HCT116 (cell line): Measurements from ENCODE around the gene RARB. TPM values are rescaled to one million over a fixed set of nuclear protein-coding genes. Genes with fewer than 3 reads are reported as not detected.

Experiments
- ATAC-seq: fragments of 200-7000 bp; cut with Tn5 transposase; 2 replicates; pipeline ENCODE4 v1.9.1; 2020; ENCODE audit warnings: mild to moderate bottlenecking, moderate library complexity
- BruUV-seq: library from RNA; stranded (reverse); fragments of 400-500 nt; replicated peaks from 2 replicates; lab custom pipeline; 2021; lab: Mats Ljungman, UMichigan
- CTCF ChIA-PET: fragments of 300-600 bp; sonication (Branson Sonifier 250); formaldehyde crosslinking; loops from one replicate; lab custom pipeline; 2021; ENCODE audit warnings: antibody characterized with exemption; lab: Charles Lee
- POLR2A ChIA-PET: fragments of 300-600, 350-600 bp; sonication (Branson Sonifier 250); formaldehyde crosslinking; loops from one replicate; lab custom pipeline; 2021; ENCODE audit warnings: antibody characterized with exemption; lab: Charles Lee
- RAD21 ChIA-PET, 2 experiments: fragments of 300-600 bp; sonication (Branson Sonifier 250); formaldehyde crosslinking; loops; one replicate each; lab custom pipeline; 2023; ENCODE audit warnings: low total read pairs in 2 of 2; ENCODE audit not compliant: uncharacterized antibody in 2 of 2, unreplicated experiment in 2 of 2, low non-redundant PET in 1 of 2; lab: Charles Lee
- DNase-seq: peaks from one replicate; pipeline ENCODE4 v3.0.0-alpha.2; 2010; ENCODE audit warnings: low read depth, low spot score
- H2AFZ ChIP-seq: fragments of 200-600 bp; shearing (Covaris generic), sonication (generic); 2 replicates; pipeline ENCODE4 v1.6.1; 2017; ENCODE audit warnings: low read depth, mixed run types, mixed read lengths, antibody characterized with exemption, low read length; ENCODE audit not compliant: poor library complexity, severe bottlenecking
- H3K27ac ChIP-seq: 2 replicates; pipeline ENCODE4 v1.5.1; 2012; ENCODE audit warnings: low read depth, low read length
- H3K27me3 ChIP-seq: fragments of 200-600 bp; sonication (generic); 2 replicates; pipeline ENCODE4 v1.6.1; 2016; ENCODE audit warnings: mixed run types, low read length, mixed read lengths; ENCODE audit not compliant: insufficient read depth
- H3K36me3 ChIP-seq, 2 experiments: fragments of 200-500 bp in 1 of 2; fragments of 200-600 bp in 1 of 2; sonication (Bioruptor generic) in 1 of 2; sonication (generic) in 1 of 2; 2 replicates each; pipeline versions ENCODE4 v1.5.1 to v1.6.1; 2014 to 2016; ENCODE audit warnings: low read length in 2 of 2, inconsistent platforms in 1 of 2, mixed read lengths in 1 of 2, mixed run types in 1 of 2; ENCODE audit not compliant: insufficient read depth in 2 of 2, control insufficient read depth in 1 of 2
- H3K4me1 ChIP-seq, 2 experiments: fragments of 200-600 bp in 1 of 2; sonication (generic) in 1 of 2; 2 replicates each; pipeline versions ENCODE4 v1.5.1 to v1.6.1; 2012 to 2017; ENCODE audit warnings: low read length in 2 of 2, inconsistent platforms in 1 of 2, mild to moderate bottlenecking in 1 of 2, mixed read lengths in 1 of 2, mixed run types in 1 of 2, moderate library complexity in 1 of 2; ENCODE audit not compliant: insufficient read depth in 2 of 2, control insufficient read depth in 1 of 2
- H3K4me2 ChIP-seq: fragments of 200-600 bp; sonication (generic); 2 replicates; pipeline ENCODE4 v1.6.1; 2017; ENCODE audit warnings: mixed run types, low read length, mixed read lengths
- H3K4me3 ChIP-seq, 2 experiments: fragments of 200-600 bp in 1 of 2; sonication (generic) in 1 of 2; replicated peaks in 1 of 2; 2 replicates each; pipeline ENCODE4 v1.5.1; 2011 to 2016; ENCODE audit warnings: low read length in 2 of 2, control low read depth in 1 of 2, low read depth in 1 of 2, mild to moderate bottlenecking in 1 of 2, mixed read lengths in 1 of 2, mixed run types in 1 of 2
- H3K79me2 ChIP-seq: fragments of 200-600 bp; sonication (generic); 2 replicates; pipeline ENCODE4 v1.6.1; 2017; ENCODE audit warnings: mild to moderate bottlenecking, mixed run types, low read length, moderate library complexity, mixed read lengths; ENCODE audit not compliant: insufficient read depth
- H3K9ac ChIP-seq: fragments of 200-600 bp; sonication (generic); 2 replicates; pipeline ENCODE4 v1.6.1; 2016; ENCODE audit warnings: low read length, mixed read lengths
- H3K9me2 ChIP-seq: fragments of 200-600 bp; sonication (generic), shearing (Covaris generic); 2 replicates; pipeline ENCODE4 v1.6.1; 2017; ENCODE audit warnings: mixed run types, mild to moderate bottlenecking, moderate library complexity; ENCODE audit not compliant: insufficient read depth
- H3K9me3 ChIP-seq, 2 experiments: fragments of 200-500 bp in 1 of 2; fragments of 200-600 bp in 1 of 2; sonication (Bioruptor generic) in 1 of 2; sonication (generic) in 1 of 2; 2 replicates each; pipeline ENCODE4 v1.6.1; 2014 to 2017; ENCODE audit warnings: low read length in 2 of 2, mixed read lengths in 2 of 2, inconsistent platforms in 1 of 2, low read depth in 1 of 2, mild to moderate bottlenecking in 1 of 2, mixed run types in 1 of 2, moderate library complexity in 1 of 2; ENCODE audit not compliant: control insufficient read depth in 1 of 2, insufficient read depth in 1 of 2
- H4K20me1 ChIP-seq: fragments of 200-600 bp; sonication (generic), shearing (Covaris generic); 2 replicates; pipeline ENCODE4 v1.6.1; 2017; ENCODE audit warnings: mixed run types, mild to moderate bottlenecking, moderate library complexity; ENCODE audit not compliant: insufficient read depth
- CEBPB ChIP-seq: IDR thresholded peaks from 2 replicates; pipeline ENCODE4 v1.6.1; 2012; ENCODE audit warnings: low read depth
- CTCF ChIP-seq, 3 experiments: fragments of 200-600 bp in 1 of 3; sonication (generic) in 1 of 3; IDR thresholded peaks in 2 of 3; conservative IDR thresholded peaks in 1 of 3; 2 replicates each; pipeline ENCODE4 v1.5.1; 2012 to 2017; ENCODE audit warnings: low read depth in 2 of 3, low read length in 2 of 3, antibody characterized with exemption in 1 of 3, borderline replicate concordance in 1 of 3, control low read depth in 1 of 3, mild to moderate bottlenecking in 1 of 3, mixed read lengths in 1 of 3, mixed run types in 1 of 3, moderate library complexity in 1 of 3; ENCODE audit not compliant: insufficient read depth in 1 of 3
- EGR1 ChIP-seq: IDR thresholded peaks from 2 replicates; pipeline ENCODE4 v1.6.1; 2012; ENCODE audit warnings: low read depth
- ELF1 ChIP-seq: IDR thresholded peaks from 2 replicates; pipeline ENCODE4 v1.6.1; 2012; ENCODE audit warnings: low read depth, borderline replicate concordance
- EZH2 ChIP-seq: fragments of 200-600 bp; sonication (generic); IDR thresholded peaks from 2 replicates; pipeline ENCODE4 v1.6.1; 2017; ENCODE audit warnings: antibody characterized with exemption, mixed run types
- MAX ChIP-seq: IDR thresholded peaks from 2 replicates; pipeline ENCODE4 v1.6.1; 2012
- POLR2A ChIP-seq: IDR thresholded peaks from 2 replicates; pipeline ENCODE4 v1.7.0; 2011; ENCODE audit warnings: borderline replicate concordance; ENCODE audit not compliant: insufficient read depth, insufficient read length; ENCODE audit errors: extremely low read depth
- POLR2AphosphoS5 ChIP-seq: IDR thresholded peaks from 2 replicates; pipeline ENCODE4 v1.6.1; 2011; ENCODE audit warnings: mild to moderate bottlenecking, low read depth, low read length, moderate library complexity
- RAD21 ChIP-seq: IDR thresholded peaks from 2 replicates; pipeline ENCODE4 v1.6.1; 2012; ENCODE audit warnings: low read depth, mild to moderate bottlenecking
- REST ChIP-seq: IDR thresholded peaks from 2 replicates; pipeline ENCODE4 v1.6.1; 2012; ENCODE audit warnings: low read depth
- SIN3A ChIP-seq: IDR thresholded peaks from 2 replicates; pipeline ENCODE4 v1.6.1; 2012; ENCODE audit warnings: low read depth
- SP1 ChIP-seq: IDR thresholded peaks from 2 replicates; pipeline ENCODE4 v1.6.1; 2012; ENCODE audit warnings: low read depth
- TCF7L2 ChIP-seq: IDR thresholded peaks from 2 replicates; pipeline ENCODE4 v1.7.0; 2011; ENCODE audit warnings: borderline replicate concordance, inconsistent platforms; ENCODE audit not compliant: insufficient read depth, insufficient read length; ENCODE audit errors: extremely low read depth
- ZBTB33 ChIP-seq: IDR thresholded peaks from 2 replicates; pipeline ENCODE4 v1.6.1; 2011; ENCODE audit warnings: mild to moderate bottlenecking, low read length, moderate library complexity; ENCODE audit not compliant: insufficient replicate concordance; ENCODE audit errors: extremely low read depth
- ZFX ChIP-seq: fragments of 450-650 bp; IDR thresholded peaks from 2 replicates; pipeline ENCODE4 v1.6.1; 2017
- ZNF274 ChIP-seq: fragments of 200-500 bp; sonication (Bioruptor generic); IDR thresholded peaks from 2 replicates; pipeline ENCODE4 v1.6.1; 2014; ENCODE audit warnings: mild to moderate bottlenecking, low read depth, low read length, inconsistent platforms
- intact Hi-C: fragments of 100-400 bp; cut with micrococcal nuclease; formaldehyde crosslinking; loops from 2 replicates; pipeline ENCODE4 v1.10.0; 2022
- total RNA-seq: library from RNA; stranded (reverse); gene quantifications from one replicate; pipeline ENCODE4 v1.2.1, GENCODE V29; 2021; ENCODE audit not compliant: unreplicated experiment

RARB gene
- total RNA-seq, 1 experiment from 2014 or later, result not detected

GRCh38 chr3:25481386-25481785 lies 53.3 kb downstream of the RARB start:
- intact Hi-C loops, result no loop called here
- CTCF ChIA-PET, result no interaction called here
- Histone ChIP-seq H3K4me2 (no peak overlapping the region), H3K79me2 (no peaks in the 10 kb centered on the region), H3K4me1 (no peaks in the 10 kb centered on the region), H3K9me3 (no peaks in the 10 kb centered on the region), H3K36me3 (no peaks in the 10 kb centered on the region), H3K9me2 (no peaks in the 10 kb centered on the region), H2AFZ (no peak overlapping the region), H4K20me1 (no peaks in the 10 kb centered on the region), H3K27me3 (peaks cover 52% of the 10 kb centered on the region), H3K27ac (no peak overlapping the region), H3K4me3 (no peak overlapping the region), H3K9ac (no peak overlapping the region)
- BruUV-seq, result no TSS peak
- RAD21 ChIA-PET, result no interaction called here
- TF ChIP-seq TCF7L2 (no peak), CEBPB (no peak), ZBTB33 (no peak), EZH2 (no peak), REST (no peak), POLR2AphosphoS5 (no peak), SIN3A (no peak), POLR2A (no peak), CTCF (IDR thresholded peaks at IDR 0.05 in 2 of 3, conservative IDR thresholded peaks at IDR 0.05 in 1 of 3; ENCODE audit: borderline replicate concordance in 1 of 3, insufficient read depth in 1 of 3, low read depth in 2 of 3, low read length in 2 of 3) (no peak), ZNF274 (no peak), ELF1 (no peak), EGR1 (no peak), ZFX (no peak), SP1 (no peak), RAD21 (no peak), MAX (no peak)
- no peak for DNase-seq
- POLR2A ChIA-PET, result no interaction called here
- no peak for ATAC-seq
